ENCODE data around the gene KAZN.

DNA sequence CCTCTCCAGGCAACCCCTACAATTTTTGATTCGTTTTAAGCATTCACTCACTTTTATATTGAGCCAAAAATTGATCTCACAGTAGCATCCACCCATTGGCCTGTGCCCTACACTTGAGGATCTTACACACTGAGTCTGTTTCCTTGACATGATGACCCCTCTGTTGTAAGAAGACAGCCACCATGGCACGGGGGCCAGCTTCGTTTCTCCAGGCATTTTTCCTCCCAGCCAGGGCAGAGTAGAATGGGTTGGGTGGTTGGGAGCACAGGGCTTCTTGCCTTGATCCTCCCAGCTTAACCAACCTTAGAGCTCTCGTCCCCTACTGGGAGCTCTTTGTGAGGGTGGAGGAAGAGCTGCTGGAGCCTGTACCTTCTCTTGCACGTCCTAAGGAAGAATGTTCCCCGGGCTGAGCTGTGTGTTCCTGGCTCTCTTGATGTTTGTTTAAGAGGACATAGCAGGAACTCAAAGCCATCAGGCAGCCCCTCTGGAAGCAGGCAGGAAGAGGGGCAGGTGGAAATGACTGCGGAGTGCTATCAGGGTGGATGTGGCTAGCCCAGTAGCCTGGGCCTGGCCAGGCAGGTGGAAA lies 341.9 kb downstream of the KAZN start:
- TF ChIP-seq POLR2A (IDR thresholded peaks at IDR 0.05) = no peak
- TF ChIP-seq, protein P1, sequence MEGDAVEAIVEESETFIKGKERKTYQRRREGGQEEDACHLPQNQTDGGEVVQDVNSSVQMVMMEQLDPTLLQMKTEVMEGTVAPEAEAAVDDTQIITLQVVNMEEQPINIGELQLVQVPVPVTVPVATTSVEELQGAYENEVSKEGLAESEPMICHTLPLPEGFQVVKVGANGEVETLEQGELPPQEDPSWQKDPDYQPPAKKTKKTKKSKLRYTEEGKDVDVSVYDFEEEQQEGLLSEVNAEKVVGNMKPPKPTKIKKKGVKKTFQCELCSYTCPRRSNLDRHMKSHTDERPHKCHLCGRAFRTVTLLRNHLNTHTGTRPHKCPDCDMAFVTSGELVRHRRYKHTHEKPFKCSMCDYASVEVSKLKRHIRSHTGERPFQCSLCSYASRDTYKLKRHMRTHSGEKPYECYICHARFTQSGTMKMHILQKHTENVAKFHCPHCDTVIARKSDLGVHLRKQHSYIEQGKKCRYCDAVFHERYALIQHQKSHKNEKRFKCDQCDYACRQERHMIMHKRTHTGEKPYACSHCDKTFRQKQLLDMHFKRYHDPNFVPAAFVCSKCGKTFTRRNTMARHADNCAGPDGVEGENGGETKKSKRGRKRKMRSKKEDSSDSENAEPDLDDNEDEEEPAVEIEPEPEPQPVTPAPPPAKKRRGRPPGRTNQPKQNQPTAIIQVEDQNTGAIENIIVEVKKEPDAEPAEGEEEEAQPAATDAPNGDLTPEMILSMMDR (IDR thresholded peaks at IDR 0.05) = no peak
- TF ChIP-seq EP300 (IDR thresholded peaks at IDR 0.05) = no peak
